Fibroblast of pulmonary artery (primary cell): ENCODE results near the gene MARCO.
"Not testable (repeated sequence)": the region's sequence is repeated elsewhere in the genome, so short reads cannot be mapped to it uniquely, and the experiment has no call there.

Experiments
- DNase-seq: peaks from one replicate; pipeline ENCODE4 v3.0.0-alpha.2; 2010; ENCODE audit warnings: low read depth
- H3K4me3 ChIP-seq: replicated peaks from 2 replicates; pipeline ENCODE4 v1.5.1; 2011; ENCODE audit warnings: low read depth, mild to moderate bottlenecking, control low read depth, low read length, moderate library complexity
- CTCF ChIP-seq: IDR thresholded peaks from 2 replicates; pipeline ENCODE4 v1.5.1; 2011; ENCODE audit warnings: mild to moderate bottlenecking, control low read depth, low read length, inconsistent platforms; ENCODE audit errors: missing control alignments

Gene MARCO

GRCh38 chr2:119024568-119024967 lies 82.6 kb downstream of the MARCO start:
- no peak for DNase-seq
- TF ChIP-seq CTCF: no peak
- H3K4me3 ChIP-seq: no peak overlapping the region

- H3K4me3 ChIP-seq: no peak overlapping the region
- DNase-seq: no peak
- TF ChIP-seq CTCF: no peak
Observed at GRCh38 chr2:119025013-119025412, 83.0 kb downstream of the MARCO start.

GRCh38 chr2:119025762-119026351 lies 83.9 kb downstream of the MARCO start:
- DNase-seq: no peak
- H3K4me3 ChIP-seq: no peak overlapping the region
- no peak for TF ChIP-seq CTCF

GRCh38 chr2:119026890-119027289 lies 84.9 kb downstream of the MARCO start:
- TF ChIP-seq CTCF: no peak
- no peak overlapping the region for H3K4me3 ChIP-seq
- DNase-seq: no peak

GRCh38 chr2:119028327-119029174 lies 86.6 kb downstream of the MARCO start:
- peak; percentile 48 for DNase-seq
- peak; percentile 60 for TF ChIP-seq CTCF
- H3K4me3 ChIP-seq: no peak overlapping the region

GRCh38 chr2:119029297-119029696 lies 87.3 kb downstream of the MARCO start:
- DNase-seq: no peak
- TF ChIP-seq CTCF: no peak
- H3K4me3 ChIP-seq: no peak overlapping the region

GRCh38 chr2:119037922-119038321 lies 95.9 kb downstream of the MARCO start:
- not testable (repeated sequence) for H3K4me3 ChIP-seq

More at GRCh38 chr2:119037922-119038321, 95.9 kb downstream of the MARCO start:
- not testable (repeated sequence) for DNase-seq
